CD4-positive, CD25-positive, alpha-beta regulatory T cell (primary cell): ENCODE measurements around the gene MORN1. TPM values are rescaled to one million over a fixed set of nuclear protein-coding genes. Genes with fewer than 3 reads are reported as not detected.
A peak's percentile ranks its signal among the peaks of the same experiment; 100 is the strongest.

Experiments used
- ATAC-seq, 2 donors: fragments of 150-1000 bp; cut with Tn5 transposase; one replicate each; pipeline ENCODE4 v1.10.0; 2021; ENCODE audit warnings: low read depth in 2 of 2, moderate number of reproducible peaks in 2 of 2, moderate library complexity in 1 of 2
- DNase-seq, 3 donors: peaks; one replicate each; pipeline versions ENCODE4 v3.0.0 to v3.0.0-alpha.2; 2012 to 2022; ENCODE audit warnings: mixed read lengths in 1 of 3
- H3K27ac ChIP-seq: one replicate; pipeline ENCODE4 v1.7.0; 2013; ENCODE audit warnings: mild to moderate bottlenecking, low read length; ENCODE audit not compliant: insufficient read depth, poor library complexity, severe bottlenecking
- H3K27me3 ChIP-seq: one replicate; pipeline ENCODE4 v1.7.0; 2013; ENCODE audit warnings: low read length; ENCODE audit not compliant: control insufficient read depth, insufficient read depth
- H3K36me3 ChIP-seq: one replicate; pipeline ENCODE4 v1.7.0; 2013; ENCODE audit warnings: mild to moderate bottlenecking, low read length, moderate library complexity; ENCODE audit not compliant: control insufficient read depth, insufficient read depth
- H3K4me1 ChIP-seq: 2 replicates; pipeline ENCODE4 v1.7.0; 2013; ENCODE audit warnings: mild to moderate bottlenecking, low read length; ENCODE audit not compliant: insufficient read depth, control insufficient read depth, poor library complexity, severe bottlenecking
- H3K4me3 ChIP-seq: one replicate; pipeline ENCODE4 v1.7.0; 2013; ENCODE audit warnings: low read depth, mild to moderate bottlenecking, low read length, moderate library complexity
- H3K9me3 ChIP-seq, 2 experiments: 1 replicate in 1 of 2; 2 replicates in 1 of 2; pipeline ENCODE4 v1.7.0; 2013; ENCODE audit warnings: low read length in 2 of 2, mild to moderate bottlenecking in 1 of 2, moderate library complexity in 1 of 2; ENCODE audit not compliant: control insufficient read depth in 2 of 2
- H3K27ac Mint-ChIP-seq, 3 donors: one replicate each; pipeline ENCODE4 v1.8.0; 2020 to 2022; ENCODE audit warnings: mild to moderate bottlenecking in 3 of 3, mixed read lengths in 3 of 3, moderate library complexity in 2 of 3
- H3K27me3 Mint-ChIP-seq: one replicate; pipeline ENCODE4 v1.8.0; 2022; ENCODE audit warnings: mild to moderate bottlenecking, mixed read lengths
- H3K36me3 Mint-ChIP-seq: one replicate; pipeline ENCODE4 v1.8.0; 2020; ENCODE audit warnings: mixed read lengths
- H3K4me1 Mint-ChIP-seq, 4 donors: one replicate each; pipeline ENCODE4 v1.8.0; 2020 to 2022; ENCODE audit warnings: mixed read lengths in 4 of 4, mild to moderate bottlenecking in 1 of 4
- H3K4me3 Mint-ChIP-seq, 4 donors: one replicate each; pipeline ENCODE4 v1.8.0; 2020 to 2022; ENCODE audit warnings: mild to moderate bottlenecking in 4 of 4, mixed read lengths in 4 of 4, moderate library complexity in 3 of 4
- H3K9me3 Mint-ChIP-seq, 7 donors: one replicate each; pipeline ENCODE4 v1.8.0; 2020 to 2022; ENCODE audit warnings: mixed read lengths in 7 of 7, mild to moderate bottlenecking in 3 of 7, moderate library complexity in 2 of 7
- polyA plus RNA-seq, 4 donors: library from polyadenylated mRNA; unstranded; fragments of 300-500 nt; fragmentation: Illumina TruSeq; gene quantifications; one replicate each; pipeline ENCODE4 v1.2.3, GENCODE V29; 2021
- total RNA-seq: library from RNA; stranded (reverse); gene quantifications from one replicate; pipeline ENCODE4 v1.2.3, GENCODE V29; 2022

Gene MORN1
- total and polyA plus RNA-seq, 5 donors from 2014 or later: 1.3 to 7.3 (median 2.4) TPM

- Histone ChIP-seq H3K4me3 (no peak overlapping the region), H3K36me3 (peaks cover 63% of the 10 kb centered on the region), H3K27me3 (no peaks in the 10 kb centered on the region), H3K4me1 (peaks cover 25% of the 10 kb centered on the region), H3K9me3 (no peaks in the 10 kb centered on the region), H3K27ac (no peak overlapping the region)
- Mint-ChIP-seq H3K36me3 (peaks cover 21% of the 10 kb centered on the region), H3K27me3 (no peaks in the 10 kb centered on the region), H3K9me3 (no peaks in the 10 kb centered on the region), H3K4me3 (no peak overlapping the region), H3K4me1 (peaks cover 0 to 51% (median 33%) of the 10 kb centered on the region in 4 donors), H3K27ac (no peak overlapping the region)
- no peak for ATAC-seq
- no peak for DNase-seq
Observed at GRCh38 chr1:2396059-2396458, 4.7 kb upstream of the MORN1 start.

DNA sequence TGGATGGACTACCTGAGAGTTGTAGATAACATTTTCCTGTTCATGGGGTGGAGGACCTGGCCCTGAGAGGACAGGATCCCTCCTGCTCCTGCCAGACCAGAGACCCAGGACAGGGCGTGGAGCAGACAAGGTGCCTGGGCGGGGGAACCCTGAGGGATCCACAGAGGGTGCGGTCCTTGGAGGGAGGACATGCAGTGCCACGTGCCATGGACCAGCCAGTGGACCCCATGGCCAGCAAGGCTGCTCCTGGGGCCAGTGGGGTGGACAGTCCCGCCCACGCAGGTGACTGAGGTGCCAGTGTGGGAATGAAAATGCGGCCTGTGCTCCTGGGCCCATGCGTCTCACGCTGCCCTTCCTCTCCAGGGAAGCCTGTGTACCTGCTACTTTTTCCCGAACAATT lies 3.9 kb upstream of the MORN1 start:
- Mint-ChIP-seq H3K27me3 (no peaks in the 10 kb centered on the region), H3K36me3 (peaks cover 15% of the 10 kb centered on the region), H3K9me3 (no peaks in the 10 kb centered on the region), H3K4me1 (peaks cover 0 to 53% (median 30%) of the 10 kb centered on the region in 4 donors), H3K4me3 (peak overlapping the region in 1 of 4 donors; percentile 27), H3K27ac (peak overlapping the region in 1 of 3 donors; percentile 6)
- Histone ChIP-seq H3K27ac (no peak overlapping the region), H3K9me3 (no peaks in the 10 kb centered on the region), H3K27me3 (no peaks in the 10 kb centered on the region), H3K36me3 (peaks cover 57% of the 10 kb centered on the region), H3K4me1 (peaks cover 32% of the 10 kb centered on the region), H3K4me3 (no peak overlapping the region)
- ATAC-seq (no peak), DNase-seq (no peak)

DNA sequence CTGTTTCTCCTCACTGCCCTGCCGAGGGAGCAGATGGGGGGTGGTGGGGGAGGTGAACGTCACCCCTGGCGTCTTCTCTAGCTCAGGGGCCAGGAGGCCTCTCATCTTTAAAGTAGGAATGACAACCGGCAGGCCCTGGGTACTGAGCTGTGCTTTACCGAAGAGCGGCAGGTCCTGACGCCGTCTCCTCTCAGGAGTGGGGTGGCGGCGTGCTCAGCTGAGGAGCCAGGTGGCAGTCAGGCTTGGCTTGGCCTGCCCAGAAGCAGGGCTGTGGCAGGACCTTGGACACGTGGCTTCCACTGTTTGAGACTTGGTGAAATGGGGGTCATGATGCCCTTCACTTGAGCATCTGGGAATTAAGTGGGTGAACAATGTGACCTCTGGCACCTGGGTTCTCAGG lies 3.4 kb upstream of the MORN1 start:
- Mint-ChIP-seq H3K36me3 (peaks cover 15% of the 10 kb centered on the region), H3K27me3 (no peaks in the 10 kb centered on the region), H3K4me1 (peaks cover 0 to 58% (median 30%) of the 10 kb centered on the region in 4 donors), H3K9me3 (no peaks in the 10 kb centered on the region), H3K27ac (peak overlapping the region in 1 of 3 donors; percentile 52), H3K4me3 (no peak overlapping the region)
- Histone ChIP-seq H3K27ac (no peak overlapping the region), H3K36me3 (peaks cover 52% of the 10 kb centered on the region), H3K9me3 (no peaks in the 10 kb centered on the region), H3K4me3 (no peak overlapping the region), H3K27me3 (no peaks in the 10 kb centered on the region), H3K4me1 (peaks cover 32% of the 10 kb centered on the region)
- ATAC-seq (no peak), DNase-seq (no peak)

DNA sequence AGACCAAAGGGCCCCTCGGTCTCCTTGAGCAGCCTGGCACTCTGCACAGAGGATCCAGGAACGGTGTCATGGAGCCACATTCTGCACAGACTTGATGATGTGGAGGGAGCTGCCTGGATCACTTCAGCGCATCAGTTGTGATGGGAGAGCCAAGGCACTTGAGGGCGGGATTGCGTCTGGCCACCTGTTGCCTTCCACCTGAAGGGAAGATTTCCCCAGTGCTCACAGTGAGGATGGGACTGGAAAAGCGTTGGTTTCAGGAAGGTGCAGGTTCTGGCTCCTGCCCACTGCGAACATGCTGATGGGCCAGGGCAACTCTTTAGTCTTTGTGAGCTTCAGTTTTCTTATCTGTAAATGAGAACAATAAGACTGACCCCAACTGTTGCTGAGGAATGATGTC lies 2.9 kb upstream of the MORN1 start:
- Histone ChIP-seq H3K36me3 (peaks cover 47% of the 10 kb centered on the region), H3K4me3 (no peak overlapping the region), H3K27ac (no peak overlapping the region), H3K4me1 (peaks cover 32% of the 10 kb centered on the region), H3K27me3 (no peaks in the 10 kb centered on the region), H3K9me3 (no peaks in the 10 kb centered on the region)
- Mint-ChIP-seq H3K36me3 (peaks cover 11% of the 10 kb centered on the region), H3K4me1 (peaks cover 0 to 55% (median 29%) of the 10 kb centered on the region in 4 donors), H3K27ac (peak overlapping the region; percentile 42 to 79 (median 52)), H3K4me3 (peak overlapping the region in 2 of 4 donors; percentile 57 to 92), H3K27me3 (no peaks in the 10 kb centered on the region), H3K9me3 (no peaks in the 10 kb centered on the region)
- ATAC-seq: no peak
- no peak for DNase-seq

- Histone ChIP-seq H3K27ac (no peak overlapping the region), H3K27me3 (no peaks in the 10 kb centered on the region), H3K36me3 (peaks cover 41% of the 10 kb centered on the region), H3K9me3 (no peaks in the 10 kb centered on the region), H3K4me3 (peak overlapping the region; percentile 86), H3K4me1 (peaks cover 32% of the 10 kb centered on the region)
- DNase-seq: no peak
- Mint-ChIP-seq H3K27ac (peak overlapping the region in 2 of 3 donors; percentile 90 to 93), H3K4me1 (peaks cover 0 to 53% (median 28%) of the 10 kb centered on the region in 4 donors), H3K4me3 (peak overlapping the region in 3 of 4 donors; percentile 75 to 92 (median 92)), H3K27me3 (no peaks in the 10 kb centered on the region), H3K9me3 (no peaks in the 10 kb centered on the region), H3K36me3 (peaks cover 8% of the 10 kb centered on the region)
- no peak for ATAC-seq
Observed at GRCh38 chr1:2393471-2393877, 2.1 kb upstream of the MORN1 start.

GRCh38 chr1:2392686-2393085 lies 1.3 kb upstream of the MORN1 start:
- no peaks in the 10 kb centered on the region for H3K27me3 Mint-ChIP-seq
- peaks cover 32% of the 10 kb centered on the region for H3K4me1 ChIP-seq
- H3K27me3 ChIP-seq: no peaks in the 10 kb centered on the region
- H3K27ac ChIP-seq: peak overlapping the region; percentile 5
- no peak for DNase-seq
- H3K36me3 ChIP-seq: peaks cover 36% of the 10 kb centered on the region
- no peaks in the 10 kb centered on the region for H3K9me3 Mint-ChIP-seq
- peak overlapping the region; percentile 86 for H3K4me3 ChIP-seq
- no peak for ATAC-seq
- no peaks in the 10 kb centered on the region for H3K9me3 ChIP-seq
- peaks cover 8% of the 10 kb centered on the region for H3K36me3 Mint-ChIP-seq
- H3K4me1 Mint-ChIP-seq: peaks cover 0 to 53% (median 28%) of the 10 kb centered on the region in 4 donors
- H3K4me3 Mint-ChIP-seq: peak overlapping the region; percentile 75 to 95 (median 92)
- H3K27ac Mint-ChIP-seq: peak overlapping the region; percentile 90 to 93 (median 91)

- DNase-seq (no peak), ATAC-seq (peak in 1 of 2 donors; percentile 2)
- peaks cover 6% of the 10 kb centered on the region for H3K36me3 Mint-ChIP-seq
- H3K27ac ChIP-seq: peak overlapping the region; percentile 78
- peak overlapping the region; percentile 86 for H3K4me3 ChIP-seq
- peaks cover 30% of the 10 kb centered on the region for H3K36me3 ChIP-seq
- H3K27me3 Mint-ChIP-seq: no peaks in the 10 kb centered on the region
- H3K27me3 ChIP-seq: no peaks in the 10 kb centered on the region
- no peaks in the 10 kb centered on the region for H3K9me3 ChIP-seq
- peaks cover 32% of the 10 kb centered on the region for H3K4me1 ChIP-seq
- H3K4me3 Mint-ChIP-seq: peak overlapping the region; percentile 92 to 95 (median 94)
- H3K4me1 Mint-ChIP-seq: peaks cover 0 to 50% (median 28%) of the 10 kb centered on the region in 4 donors
- H3K27ac Mint-ChIP-seq: peak overlapping the region; percentile 90 to 93 (median 91)
- H3K9me3 Mint-ChIP-seq: no peaks in the 10 kb centered on the region
Observed at GRCh38 chr1:2391931-2392509, 666 bp upstream of the MORN1 start.

DNA sequence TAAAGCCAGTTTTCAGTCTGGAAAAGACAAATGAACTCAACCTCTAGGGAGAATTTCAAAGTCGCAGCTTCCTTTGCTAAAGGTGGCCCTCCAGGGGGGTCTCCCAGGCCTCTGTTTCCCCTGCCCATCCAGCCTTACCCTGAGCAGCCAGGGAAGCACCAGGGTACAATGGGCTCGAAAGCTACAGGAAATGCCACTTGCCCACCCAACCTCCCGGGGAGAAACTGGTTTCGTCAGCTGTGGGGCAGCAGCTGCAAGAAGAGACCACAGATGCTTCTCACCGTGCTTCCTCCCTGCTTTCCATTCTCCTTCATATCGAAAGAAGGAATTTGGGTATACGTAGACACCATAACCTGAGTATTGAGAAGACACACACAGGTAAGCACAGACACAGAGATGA lies 1.7 kb downstream of the MORN1 start:
- no peak overlapping the region for H3K27ac ChIP-seq
- peaks cover 31% of the 10 kb centered on the region for H3K4me1 ChIP-seq
- H3K4me3 ChIP-seq: no peak overlapping the region
- H3K9me3 ChIP-seq: no peaks in the 10 kb centered on the region
- ATAC-seq (no peak), DNase-seq (no peak)
- H3K4me3 Mint-ChIP-seq: peak overlapping the region in 3 of 4 donors; percentile 64 to 84 (median 79)
- H3K36me3 Mint-ChIP-seq: no peaks in the 10 kb centered on the region
- H3K27ac Mint-ChIP-seq: no peak overlapping the region
- no peaks in the 10 kb centered on the region for H3K27me3 ChIP-seq
- no peaks in the 10 kb centered on the region for H3K27me3 Mint-ChIP-seq
- no peaks in the 10 kb centered on the region for H3K9me3 Mint-ChIP-seq
- peaks cover 0 to 36% (median 23%) of the 10 kb centered on the region in 4 donors for H3K4me1 Mint-ChIP-seq
- H3K36me3 ChIP-seq: peaks cover 8% of the 10 kb centered on the region
